22Rv1 (cell line): Measurements from ENCODE around the gene TMEM89.

Experiments used
- ZFX ChIP-seq: fragments of 450-650 bp; IDR thresholded peaks from 2 replicates; pipeline ENCODE4 v1.6.1; 2017; ENCODE audit warnings: antibody characterized with exemption, borderline replicate concordance
- TF ChIP-seq, protein P1 (sequence below): fragments of 450-650 bp; IDR thresholded peaks from 2 replicates; pipeline ENCODE4 v1.5.1; 2017; ENCODE audit warnings: mild to moderate bottlenecking

DNA sequence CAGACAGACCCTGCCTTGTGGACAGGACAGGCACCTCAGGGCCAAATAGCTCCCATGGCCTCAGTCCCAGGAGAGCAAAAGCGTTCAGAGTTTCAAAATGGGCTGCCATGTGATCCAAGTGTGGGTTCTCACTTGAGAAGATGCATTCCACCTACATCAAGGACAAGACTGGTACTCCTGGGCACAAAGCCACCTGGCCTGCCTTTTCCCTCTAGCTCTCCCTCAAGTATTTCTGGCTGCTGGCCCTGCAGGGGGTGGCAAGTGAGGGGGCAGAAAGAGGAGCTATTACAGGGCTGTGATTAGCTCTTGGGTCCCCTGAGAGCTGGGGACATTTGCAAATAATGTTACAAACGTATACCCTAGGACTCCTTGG, 20.0 kb downstream of the TMEM89 start:
- TF ChIP-seq, protein P1, sequence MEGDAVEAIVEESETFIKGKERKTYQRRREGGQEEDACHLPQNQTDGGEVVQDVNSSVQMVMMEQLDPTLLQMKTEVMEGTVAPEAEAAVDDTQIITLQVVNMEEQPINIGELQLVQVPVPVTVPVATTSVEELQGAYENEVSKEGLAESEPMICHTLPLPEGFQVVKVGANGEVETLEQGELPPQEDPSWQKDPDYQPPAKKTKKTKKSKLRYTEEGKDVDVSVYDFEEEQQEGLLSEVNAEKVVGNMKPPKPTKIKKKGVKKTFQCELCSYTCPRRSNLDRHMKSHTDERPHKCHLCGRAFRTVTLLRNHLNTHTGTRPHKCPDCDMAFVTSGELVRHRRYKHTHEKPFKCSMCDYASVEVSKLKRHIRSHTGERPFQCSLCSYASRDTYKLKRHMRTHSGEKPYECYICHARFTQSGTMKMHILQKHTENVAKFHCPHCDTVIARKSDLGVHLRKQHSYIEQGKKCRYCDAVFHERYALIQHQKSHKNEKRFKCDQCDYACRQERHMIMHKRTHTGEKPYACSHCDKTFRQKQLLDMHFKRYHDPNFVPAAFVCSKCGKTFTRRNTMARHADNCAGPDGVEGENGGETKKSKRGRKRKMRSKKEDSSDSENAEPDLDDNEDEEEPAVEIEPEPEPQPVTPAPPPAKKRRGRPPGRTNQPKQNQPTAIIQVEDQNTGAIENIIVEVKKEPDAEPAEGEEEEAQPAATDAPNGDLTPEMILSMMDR: no peak
- no peak for TF ChIP-seq ZFX
